Pons (tissue), 1 donor: ENCODE measurements around the gene CCDC27.

ENCODE experiments used
- DNase-seq: peaks from one replicate; pipeline ENCODE4 v3.0.0-alpha.2; 2016; ENCODE audit warnings: low spot score

Gene CCDC27

DNA sequence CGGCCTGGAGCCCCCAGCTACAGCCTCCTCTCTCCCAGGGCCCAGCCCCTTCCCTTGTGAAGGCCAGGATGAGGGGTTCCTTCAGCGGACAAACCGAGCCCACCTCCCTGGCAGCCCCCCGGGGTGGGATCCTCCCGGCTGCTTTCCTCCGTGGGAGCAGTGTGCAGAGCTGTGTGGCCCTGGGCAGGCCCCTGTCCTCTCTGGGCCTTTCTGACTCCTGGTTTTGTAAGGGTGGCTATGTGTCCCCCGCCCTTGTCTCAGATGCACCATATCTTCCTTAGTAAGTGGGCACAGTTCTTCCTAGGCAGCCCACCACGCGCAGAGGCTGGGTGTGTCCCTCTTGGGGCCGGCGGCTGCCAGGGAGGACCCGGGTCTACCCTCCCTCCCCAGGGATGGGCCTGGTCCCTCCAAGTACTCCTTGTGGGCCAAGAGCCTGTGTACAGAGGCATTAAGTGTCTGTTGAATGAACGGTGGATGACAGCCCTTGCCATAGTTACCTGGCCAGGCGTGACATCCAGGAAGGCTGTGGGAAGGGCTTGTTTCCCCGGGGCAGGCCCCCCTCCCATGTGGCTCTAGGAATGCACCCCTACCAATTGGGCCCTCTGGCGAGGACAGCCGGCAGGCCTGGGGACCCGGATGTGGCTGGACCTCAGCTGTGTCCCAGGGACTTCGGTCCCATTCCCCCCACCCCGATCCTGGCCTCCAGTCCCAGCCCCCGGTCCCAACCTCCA is 24.1 kb downstream of the CCDC27 start:
- no peak for DNase-seq

DNA sequence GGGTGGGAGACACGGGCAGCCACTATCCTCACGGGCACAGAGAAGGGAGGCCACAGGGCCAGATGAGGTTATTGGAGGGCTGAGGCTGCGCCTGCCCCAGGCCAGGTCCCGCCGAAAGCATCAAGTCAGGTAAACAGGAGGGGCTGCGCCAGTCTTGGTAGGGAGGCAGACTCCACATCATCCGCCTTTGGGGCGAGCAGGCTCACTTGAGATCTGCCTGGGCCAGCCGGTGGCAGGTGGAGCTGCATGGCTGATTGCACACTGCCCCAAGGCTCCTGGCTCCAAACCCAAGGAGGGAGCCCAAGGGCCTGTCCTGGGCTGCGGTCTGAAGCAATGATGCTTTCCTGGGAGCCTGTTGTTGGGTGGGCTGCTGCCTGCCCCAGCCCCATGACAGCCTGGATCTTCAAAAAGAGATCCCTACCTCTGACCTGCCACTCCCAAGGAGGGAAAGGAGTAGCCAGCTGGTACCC is 24.9 kb downstream of the CCDC27 start:
- DNase-seq, result no peak

DNA sequence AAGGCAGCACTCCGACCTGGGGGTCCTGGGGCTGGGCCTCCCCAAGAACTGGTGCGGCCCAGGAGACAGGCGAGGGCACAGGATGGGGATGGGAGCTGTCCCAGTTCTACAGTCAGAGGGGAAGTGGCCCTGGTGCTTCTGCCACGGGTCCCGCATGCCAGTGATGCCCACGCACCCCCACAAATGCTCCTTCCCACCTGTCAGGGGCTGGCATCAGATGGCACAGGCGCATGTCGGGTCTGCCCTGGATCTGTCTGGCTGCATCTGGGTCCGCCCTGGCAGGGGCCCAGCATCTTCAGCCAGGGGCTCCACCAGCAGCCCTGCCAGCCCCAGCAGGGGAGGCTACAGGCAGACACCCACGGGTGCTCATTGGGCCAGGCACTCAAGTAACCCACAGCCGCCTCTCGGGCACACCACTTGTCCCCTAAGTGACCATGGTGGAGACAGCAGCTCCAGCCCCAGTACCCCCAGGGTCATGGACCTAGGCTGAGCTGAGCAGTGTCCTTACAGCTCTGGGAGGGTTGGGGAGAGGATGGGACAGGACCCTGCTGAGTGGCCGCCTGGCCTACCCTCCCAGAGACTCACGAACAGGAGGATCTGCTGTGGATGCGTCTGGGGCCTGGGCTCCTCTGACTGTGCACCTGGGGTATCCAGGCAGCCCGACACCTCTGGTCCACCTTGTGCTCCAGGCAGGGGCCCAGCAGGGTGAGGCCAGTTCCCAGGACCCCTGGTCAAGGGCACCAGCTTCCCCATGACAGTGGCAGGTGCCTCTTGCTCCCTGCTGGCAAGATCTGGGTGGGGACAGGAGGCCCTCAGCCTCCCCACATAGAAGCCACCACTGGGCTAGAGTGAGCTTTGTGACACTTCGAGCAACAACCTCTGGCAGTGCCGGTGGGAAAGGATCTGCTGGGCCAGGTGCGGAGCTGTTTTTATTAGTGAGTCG is 25.7 kb downstream of the CCDC27 start:
- no peak for DNase-seq

DNA sequence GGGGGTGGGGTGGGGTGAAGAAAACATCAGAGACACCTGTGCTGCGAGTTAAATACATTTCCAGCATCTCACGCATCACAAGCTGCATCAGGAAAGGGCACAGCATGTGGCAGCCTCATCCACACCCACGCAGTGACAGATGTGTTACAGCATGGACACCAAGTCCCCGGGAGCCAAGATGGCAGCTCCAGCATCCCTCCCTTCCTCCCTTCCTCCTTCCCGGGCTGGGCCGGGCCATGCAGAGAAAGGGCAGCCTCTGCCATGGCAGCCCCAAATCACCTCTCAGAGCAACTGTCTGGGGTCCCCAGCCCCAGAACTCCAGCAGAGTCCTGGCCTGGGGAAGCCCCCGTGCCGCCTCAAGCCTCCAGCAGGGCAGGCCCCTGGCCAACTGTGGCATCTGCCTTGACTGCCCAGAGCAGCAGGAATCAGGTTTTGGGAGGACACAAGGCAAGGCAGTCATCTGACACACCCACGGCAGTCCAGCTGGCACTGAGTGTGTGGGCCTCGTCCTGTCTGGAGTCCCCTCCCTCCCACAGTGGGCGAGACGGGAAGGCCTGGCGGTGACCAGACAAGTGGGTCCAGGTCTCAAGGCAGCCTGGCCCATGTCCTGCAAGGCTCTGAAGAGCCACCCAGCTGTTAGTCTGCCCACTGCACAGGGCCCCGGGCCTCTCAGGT is 26.5 kb downstream of the CCDC27 start:
- DNase-seq, result no peak

DNA sequence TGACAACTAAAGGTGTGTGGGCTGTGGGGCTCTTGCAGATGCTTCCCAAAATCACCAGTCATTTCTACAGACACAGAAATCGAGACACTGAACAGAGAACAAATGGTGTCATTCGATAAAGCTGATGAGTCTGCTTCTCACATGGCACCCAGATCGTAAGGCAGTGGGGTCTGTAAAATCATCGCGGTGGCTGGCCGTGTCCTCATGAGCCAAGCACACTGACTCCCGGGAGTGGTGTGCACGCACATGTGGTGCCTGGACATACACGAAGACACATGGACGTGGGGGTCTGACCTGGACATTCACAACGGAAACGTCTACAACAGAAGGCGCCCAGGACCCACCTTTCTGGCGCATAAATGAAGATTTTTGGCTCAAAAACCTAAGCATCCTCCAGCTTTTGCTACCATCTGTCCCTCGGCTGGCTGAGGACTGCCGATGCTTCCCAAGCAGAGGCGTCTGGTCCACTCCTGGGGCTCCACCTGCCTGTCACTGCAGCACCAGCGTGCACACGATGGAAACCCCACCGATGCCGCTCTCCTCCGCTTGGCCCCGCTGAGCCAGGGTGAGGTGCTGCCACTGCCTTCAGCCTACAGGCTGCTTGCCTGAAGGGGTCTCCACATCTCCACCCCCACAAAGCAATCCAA is 27.1 kb downstream of the CCDC27 start:
- DNase-seq, result no peak

DNA sequence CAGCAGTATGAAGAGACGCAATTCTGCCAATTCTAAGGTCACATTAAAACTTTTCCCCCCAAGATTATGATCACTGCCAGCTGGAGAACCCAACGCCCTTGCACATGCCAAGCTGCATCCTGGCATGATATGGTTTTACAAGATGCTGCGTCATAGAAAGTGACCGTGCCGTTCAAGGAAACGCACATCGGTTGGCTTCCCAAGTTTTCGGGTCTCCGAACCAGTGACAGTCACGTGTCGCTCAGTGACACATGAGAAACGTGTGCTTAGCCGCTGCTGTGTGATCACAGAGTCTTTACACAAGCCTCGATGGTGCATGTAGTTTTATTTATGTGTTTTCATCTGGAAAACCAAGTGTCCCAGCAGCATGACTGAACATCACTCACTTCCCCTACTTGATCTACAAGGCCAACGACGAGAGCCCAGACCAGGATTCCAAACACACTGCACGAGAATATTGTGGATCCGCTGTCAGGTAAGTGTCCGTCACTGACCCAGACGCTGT is 27.7 kb downstream of the CCDC27 start:
- no peak for DNase-seq

DNA sequence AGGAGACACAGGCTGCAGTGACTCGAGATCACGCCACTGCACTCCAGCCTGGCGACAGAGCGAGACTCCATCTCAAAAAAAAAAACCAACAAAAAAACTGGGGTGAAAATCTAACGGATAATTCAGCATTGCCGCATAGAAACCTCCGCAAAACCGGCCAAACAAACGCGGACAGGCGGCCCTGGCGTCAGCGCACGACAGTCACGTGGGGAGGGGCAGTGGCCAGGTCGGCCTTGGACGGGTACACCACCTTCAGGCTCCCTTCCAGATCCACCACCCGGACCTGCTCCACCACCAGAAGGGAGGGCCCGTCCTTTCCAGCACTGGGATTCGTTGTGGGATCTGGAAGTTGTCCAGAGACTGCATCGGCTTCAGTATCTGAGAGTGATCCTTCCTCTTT is 28.7 kb downstream of the CCDC27 start:
- no peak for DNase-seq

DNA sequence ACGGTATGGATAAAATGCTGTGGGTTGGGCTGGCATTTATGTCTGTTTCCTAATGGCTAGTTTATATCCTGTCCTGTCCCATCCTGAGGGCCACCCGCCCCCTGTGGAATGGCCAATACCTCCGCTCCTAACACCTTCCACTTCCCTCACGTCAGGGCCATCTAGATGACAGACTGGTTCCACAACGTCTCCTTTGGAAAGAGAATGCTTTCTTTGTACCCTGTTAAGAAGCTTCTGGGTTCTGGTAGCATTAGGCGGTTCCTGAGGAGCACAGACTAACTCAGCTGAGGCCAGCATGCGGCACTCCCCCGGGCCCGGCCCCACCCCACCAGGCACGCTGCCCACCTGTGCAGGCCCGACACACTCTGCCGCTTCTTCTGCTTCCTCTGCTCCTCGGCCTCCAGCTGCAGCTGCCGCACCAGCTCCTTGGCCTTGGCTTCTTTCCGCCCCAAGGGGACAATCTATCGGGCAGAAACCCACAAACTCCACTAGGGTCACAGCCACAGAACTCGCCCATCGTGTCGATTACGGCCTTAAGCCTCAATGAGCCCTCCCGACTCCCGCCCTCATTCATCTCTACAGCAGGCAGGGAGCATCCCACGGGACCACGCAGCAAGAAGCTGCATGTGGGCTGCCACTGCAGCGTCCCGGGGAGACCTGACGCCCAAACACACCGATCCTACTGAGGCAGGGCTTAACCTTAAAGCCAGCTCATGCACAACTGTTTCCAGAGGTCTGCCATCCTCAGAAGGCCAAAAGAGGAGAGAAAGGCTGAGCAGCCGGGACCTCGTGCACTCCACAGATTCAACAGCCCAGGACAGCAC is 31.6 kb downstream of the CCDC27 start:
- DNase-seq, result no peak

DNA sequence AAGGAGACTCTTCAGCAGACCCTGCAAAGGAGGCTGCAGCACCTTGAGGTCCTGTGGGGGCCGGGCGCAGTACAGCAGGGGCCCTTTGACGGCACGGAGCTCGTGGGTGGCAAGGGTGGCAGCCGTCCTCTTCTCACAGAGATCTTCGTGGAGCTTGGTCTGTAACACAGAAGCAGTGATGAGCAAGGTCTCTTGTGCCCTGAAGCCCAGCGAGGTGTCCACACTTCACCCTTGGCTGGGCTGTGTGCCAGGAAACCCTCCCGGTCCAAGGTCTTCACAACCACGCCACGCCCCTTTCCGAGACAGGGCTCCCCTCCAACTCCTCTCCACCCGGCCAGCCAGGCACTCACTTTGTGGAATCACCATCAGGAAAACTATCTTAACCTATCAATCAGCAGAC is 32.8 kb downstream of the CCDC27 start:
- DNase-seq, result no peak

DNA sequence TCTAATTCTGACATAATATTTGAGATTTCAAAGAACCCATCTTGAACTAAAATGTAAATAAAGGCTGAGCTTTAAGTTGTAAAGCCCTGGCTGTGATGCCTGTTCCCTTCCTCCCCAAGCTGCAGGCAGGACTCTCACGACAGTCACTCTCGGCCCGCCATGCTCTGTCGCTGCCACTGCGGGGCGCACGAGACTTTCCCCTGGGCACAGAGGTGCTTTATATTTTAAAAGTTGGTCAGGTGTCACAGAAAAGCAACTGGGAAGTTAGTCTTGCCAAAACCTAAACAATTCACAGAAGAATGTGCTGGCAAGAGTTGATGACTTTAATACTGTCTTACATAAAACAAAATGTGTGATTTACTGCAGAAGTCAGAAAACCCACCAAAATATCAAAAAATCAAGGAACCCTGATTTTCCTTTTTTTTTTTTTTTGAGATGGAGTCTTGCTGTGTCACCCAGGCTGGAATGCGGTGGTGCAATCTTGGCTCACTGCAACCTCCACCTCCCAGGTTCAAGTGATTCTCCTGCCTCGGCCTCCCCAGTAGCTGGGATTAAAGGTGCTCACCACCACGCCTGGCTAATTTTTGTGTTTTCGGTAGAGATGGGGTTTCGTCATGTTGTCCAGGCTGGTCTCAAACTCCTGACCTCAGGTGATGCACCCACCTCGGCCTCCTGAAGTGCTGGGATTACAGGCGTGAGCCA is 33.4 kb downstream of the CCDC27 start:
- DNase-seq, result no peak

DNA sequence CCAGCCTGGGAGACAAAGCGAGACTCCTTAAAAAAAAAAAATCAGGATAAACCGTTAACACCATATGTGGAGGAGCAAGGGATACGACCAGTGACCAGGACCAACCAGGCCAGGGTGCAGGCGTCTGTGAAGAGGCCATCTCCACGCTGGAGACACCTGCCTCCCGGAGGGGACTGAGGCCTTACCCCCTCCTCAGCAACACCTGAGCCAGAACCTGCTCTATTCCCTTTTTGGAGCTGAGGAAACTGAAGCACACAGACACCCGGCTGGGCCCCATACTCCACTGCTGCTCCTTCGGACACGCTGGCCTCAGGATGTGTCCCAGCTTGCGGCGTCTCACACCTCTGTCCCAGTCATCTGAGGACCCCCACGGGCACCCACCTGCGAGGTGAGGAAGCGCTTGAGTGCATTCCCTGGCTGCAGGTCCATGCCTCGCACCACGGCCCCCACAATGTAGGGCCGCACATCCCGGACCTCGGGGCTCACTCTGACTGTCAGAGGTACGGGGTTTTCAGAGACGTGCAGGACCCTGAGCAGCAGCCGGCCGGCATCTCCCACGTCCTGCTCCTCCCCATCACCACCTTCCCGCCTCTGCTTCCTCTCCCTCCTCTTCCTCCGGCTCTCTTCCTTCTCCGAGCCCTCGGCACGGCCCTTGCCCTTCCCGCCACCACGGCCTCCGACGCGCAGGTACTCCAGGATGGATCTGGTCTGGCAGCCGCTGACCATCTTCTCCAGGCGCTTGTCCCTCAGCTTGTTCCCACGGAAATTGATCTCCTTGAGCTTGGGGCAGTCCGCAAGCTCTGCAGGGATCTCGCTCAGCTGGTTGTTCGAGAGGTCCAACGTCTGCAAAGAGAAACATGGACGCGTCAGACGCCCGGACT is 34.5 kb downstream of the CCDC27 start:
- no peak for DNase-seq

DNA sequence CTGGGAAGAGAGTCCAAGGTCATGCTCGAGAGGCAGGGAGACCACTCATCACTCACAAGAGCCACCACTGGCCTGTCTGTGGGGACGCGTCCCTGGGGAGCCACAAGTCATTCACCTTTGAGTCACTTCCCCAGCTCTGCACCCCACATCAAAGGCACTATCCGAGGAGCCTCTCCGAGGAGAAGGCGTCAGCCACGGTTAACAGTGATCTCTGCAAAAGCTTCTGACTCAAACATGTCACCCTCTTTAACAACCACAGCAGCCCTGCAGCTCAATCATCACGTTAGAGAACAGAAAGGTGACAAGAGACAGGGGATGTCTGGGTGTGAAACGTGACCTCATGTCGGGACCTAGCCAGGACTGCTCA is 35.1 kb downstream of the CCDC27 start:
- DNase-seq, result no peak

DNA sequence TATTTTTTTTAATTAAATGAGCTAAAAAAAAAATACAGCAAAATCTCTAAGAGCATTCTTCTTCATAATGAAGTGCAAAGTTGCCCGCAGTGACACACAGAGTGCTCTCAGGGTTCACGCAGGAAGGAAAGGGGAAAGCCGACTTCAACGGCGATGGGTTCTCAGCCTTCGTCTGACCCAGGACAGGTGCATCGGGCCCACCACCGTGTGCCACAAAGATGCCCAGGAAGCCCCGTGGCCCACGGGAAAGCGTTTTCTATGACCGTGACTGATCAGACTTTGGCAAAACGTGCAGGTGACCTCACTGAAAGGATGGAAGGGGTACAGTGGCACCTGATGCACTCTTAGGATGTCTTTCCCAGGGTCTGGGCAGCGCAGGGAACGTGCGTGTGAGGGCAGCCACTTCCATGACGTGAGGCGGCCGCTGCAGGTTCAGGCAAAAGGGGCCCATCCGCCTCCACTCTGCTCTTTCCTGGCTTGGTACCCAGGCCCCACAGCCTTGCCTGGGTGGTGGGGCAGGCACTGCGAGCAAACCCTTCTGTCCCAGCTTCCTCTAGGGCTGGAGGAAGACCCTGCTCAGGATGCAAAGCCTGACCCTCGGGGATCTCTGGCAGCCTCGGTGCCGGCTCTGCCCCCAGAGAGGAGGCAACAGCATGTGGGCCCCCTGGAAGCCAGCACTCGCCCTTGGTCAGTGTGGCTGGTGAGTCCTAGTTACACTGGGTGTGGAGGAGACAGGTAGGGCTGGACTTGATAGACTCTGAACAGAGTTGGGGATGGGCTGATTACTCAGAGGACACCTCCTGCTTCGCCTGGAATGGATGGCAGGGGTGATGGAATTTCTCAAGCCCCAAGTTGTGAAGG is 35.7 kb downstream of the CCDC27 start:
- no peak for DNase-seq

DNA sequence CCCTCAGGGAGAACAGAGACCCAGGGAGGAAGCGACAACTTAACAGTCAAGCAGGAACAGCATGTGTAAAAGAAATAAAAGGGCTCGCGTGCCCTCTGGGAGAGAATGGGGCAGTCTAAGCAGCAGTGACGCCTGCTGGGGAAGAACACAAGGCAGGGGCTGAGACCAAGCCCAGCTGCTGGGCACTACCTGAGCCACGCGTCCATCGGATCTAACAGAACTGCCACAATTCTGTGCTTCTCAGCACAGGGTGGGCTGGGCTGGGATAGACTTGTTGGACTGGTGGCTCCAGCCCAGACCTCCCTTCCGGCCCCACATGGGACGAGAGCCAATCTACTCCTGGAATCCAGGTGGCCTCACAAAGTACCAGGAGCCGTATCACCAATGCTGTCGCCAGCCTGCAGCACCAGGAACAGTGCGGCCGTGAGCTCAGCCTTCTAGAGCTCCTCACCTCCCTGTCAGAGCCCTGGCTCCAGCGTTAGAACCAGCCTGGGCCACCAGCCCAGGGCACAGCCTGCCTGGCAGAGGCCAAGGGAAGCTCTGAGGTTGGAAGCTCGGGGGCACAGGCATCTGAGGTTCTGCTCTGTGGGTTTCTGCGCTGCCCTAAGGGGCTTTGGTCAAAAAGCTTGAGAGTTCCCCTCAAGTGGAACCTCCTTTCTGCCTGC is 36.6 kb downstream of the CCDC27 start:
- no peak for DNase-seq

DNA sequence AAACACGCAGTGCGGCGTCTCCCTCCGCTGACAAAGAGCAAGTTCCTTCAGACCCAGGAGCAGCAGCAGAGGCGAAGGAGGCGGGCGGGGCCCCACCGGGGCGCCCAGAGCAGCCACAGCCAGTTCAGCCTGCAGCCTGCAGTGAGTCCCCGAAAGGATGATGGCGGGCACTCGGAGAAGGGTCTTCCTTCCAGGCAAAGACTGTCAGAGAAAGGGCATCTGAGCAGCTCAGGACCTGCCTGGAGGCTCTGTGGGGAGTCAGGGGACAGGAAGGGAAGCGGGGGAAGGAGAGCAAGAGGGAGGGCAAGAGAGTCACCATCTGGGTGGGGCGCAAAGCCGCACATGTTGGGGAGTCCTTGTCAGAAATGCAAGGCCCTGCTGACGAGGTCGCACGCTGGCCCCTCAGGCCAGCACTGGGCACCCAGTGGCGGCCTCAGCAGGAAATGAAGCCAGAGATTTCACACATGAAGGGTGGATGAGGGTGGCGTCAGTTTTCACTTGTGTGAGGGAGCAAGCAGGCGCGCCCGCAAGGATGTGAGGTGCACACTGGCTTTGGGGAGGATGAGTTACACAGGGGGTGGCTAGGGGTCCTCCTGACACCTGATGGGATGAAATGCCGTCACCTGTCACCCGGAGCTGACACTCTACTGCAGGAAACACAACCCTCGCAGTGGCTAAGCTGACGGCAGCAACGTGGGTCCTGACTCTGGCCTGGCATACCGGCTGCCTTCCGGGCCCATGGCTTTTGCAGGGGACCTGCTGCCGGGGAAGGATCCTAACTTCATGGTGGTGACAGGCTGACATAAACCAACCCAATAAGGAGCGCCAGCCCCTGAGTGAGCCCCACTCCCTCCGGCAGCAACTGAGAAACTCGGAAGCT is 37.4 kb downstream of the CCDC27 start:
- DNase-seq, result no peak

DNA sequence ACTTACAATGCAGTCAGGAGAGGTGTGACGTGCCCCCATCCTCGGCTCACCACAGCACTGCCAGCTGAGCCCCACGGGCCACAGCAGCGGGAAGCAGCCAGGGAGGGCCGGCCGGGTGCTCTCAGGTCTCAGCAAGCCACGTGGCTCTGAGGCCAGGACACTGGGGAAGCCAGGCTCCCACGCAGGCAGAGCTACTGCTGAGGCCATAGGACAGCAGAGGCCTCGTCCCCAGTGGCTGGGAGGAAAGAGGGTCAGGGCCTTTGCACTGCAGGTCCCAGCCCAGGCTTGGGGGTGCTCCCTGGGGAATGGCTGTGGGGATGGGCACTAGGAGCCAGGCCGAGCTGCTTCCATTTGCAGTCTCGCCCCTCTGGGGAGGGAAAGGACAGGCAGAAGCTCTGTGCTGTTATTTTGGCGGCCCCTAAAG is 38.3 kb downstream of the CCDC27 start:
- no peak for DNase-seq

DNA sequence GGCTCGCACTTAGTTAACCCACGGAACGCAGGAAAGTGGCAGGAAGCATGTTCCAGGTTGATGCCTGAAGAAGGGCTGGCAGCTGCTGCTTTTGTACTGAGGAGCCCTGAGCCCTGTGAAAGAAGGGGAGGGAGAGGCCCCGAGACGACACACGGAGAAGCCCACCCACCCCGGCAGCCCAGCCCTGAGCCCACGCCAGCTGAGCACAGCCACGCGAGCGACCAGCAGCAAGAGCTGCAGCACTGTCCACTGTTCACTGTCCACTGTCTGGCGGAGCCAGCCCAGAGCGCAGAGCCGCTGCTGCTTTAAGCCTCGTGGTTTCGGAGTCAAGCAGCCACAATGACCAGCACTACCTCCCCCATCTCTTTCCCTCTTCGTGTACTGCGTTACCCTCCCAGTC is 38.7 kb downstream of the CCDC27 start:
- DNase-seq, result no peak
